ENCODE measurements around the gene MEIS2. TPM values are rescaled to one million over a fixed set of nuclear protein-coding genes. Genes with fewer than 3 reads are reported as not detected.

The MEIS2 gene
- total RNA-seq, 4 donors from 2014 or later = 9.0 to 18.5 (median 16.3) TPM

DNA sequence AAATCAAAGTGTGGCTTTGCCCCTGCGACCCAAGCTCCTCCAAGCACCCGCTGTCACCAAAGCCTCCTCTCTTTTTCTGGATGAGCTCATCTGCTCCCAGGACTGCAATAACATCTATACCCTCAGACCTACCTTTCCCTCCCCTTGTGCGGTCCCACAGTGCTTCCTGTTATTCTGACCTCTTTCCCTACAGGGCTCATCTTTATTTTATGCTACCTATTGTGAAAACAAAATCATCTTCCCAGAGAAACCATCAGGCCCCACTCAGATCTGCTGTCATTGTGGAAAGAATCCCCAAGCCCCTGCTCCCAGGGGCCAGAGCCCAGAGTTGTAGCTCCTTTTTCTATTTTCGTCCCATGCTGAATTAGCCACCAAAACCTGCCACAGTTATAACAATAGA is 162.2 kb downstream of the MEIS2 start:
- Histone ChIP-seq H3K4me1 (no peaks in the 10 kb centered on the region), H3K9me3 (no peaks in the 10 kb centered on the region), H3K36me3 (no peaks in the 10 kb centered on the region), H3K27me3 (no peaks in the 10 kb centered on the region), H3K27ac (no peak overlapping the region), H3K4me3 (no peak overlapping the region)
- no peak for TF ChIP-seq POLR2AphosphoS5 (IDR thresholded peaks at IDR 0.05)
- no peak for DNase-seq (ENCODE audit: low spot score in 2 of 2)
- WGBS = 90% methylated on average over 4 of the region's 4 CpGs

DNA sequence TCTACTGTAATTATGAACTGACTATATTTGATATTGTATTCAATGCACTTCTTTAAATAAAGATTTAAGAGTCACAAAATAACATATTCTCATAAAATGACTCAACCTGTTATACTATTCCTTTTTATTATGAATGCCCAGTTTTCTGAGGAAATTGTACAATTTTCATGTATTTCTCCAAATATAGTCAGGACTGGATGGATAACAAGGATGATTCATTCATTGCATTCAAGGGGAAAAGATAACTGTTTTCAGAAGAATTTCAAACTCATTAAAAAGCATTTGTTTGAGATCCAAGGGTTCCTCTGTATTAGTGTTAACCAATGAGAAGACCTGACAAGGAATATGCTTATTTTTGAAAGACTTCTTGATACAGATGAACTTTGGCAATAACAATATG is 163.7 kb downstream of the MEIS2 start:
- Histone ChIP-seq H3K4me3 (no peak overlapping the region), H3K27ac (no peak overlapping the region), H3K9me3 (no peaks in the 10 kb centered on the region), H3K36me3 (no peaks in the 10 kb centered on the region), H3K4me1 (no peaks in the 10 kb centered on the region), H3K27me3 (no peaks in the 10 kb centered on the region)
- no peak for TF ChIP-seq EP300 (IDR thresholded peaks at IDR 0.05)
- no peak for TF ChIP-seq POLR2AphosphoS5 (IDR thresholded peaks at IDR 0.05)
- TF ChIP-seq, protein P1, sequence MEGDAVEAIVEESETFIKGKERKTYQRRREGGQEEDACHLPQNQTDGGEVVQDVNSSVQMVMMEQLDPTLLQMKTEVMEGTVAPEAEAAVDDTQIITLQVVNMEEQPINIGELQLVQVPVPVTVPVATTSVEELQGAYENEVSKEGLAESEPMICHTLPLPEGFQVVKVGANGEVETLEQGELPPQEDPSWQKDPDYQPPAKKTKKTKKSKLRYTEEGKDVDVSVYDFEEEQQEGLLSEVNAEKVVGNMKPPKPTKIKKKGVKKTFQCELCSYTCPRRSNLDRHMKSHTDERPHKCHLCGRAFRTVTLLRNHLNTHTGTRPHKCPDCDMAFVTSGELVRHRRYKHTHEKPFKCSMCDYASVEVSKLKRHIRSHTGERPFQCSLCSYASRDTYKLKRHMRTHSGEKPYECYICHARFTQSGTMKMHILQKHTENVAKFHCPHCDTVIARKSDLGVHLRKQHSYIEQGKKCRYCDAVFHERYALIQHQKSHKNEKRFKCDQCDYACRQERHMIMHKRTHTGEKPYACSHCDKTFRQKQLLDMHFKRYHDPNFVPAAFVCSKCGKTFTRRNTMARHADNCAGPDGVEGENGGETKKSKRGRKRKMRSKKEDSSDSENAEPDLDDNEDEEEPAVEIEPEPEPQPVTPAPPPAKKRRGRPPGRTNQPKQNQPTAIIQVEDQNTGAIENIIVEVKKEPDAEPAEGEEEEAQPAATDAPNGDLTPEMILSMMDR (IDR thresholded peaks at IDR 0.05) = no peak
- DNase-seq (ENCODE audit: low spot score in 2 of 2) = no peak

DNA sequence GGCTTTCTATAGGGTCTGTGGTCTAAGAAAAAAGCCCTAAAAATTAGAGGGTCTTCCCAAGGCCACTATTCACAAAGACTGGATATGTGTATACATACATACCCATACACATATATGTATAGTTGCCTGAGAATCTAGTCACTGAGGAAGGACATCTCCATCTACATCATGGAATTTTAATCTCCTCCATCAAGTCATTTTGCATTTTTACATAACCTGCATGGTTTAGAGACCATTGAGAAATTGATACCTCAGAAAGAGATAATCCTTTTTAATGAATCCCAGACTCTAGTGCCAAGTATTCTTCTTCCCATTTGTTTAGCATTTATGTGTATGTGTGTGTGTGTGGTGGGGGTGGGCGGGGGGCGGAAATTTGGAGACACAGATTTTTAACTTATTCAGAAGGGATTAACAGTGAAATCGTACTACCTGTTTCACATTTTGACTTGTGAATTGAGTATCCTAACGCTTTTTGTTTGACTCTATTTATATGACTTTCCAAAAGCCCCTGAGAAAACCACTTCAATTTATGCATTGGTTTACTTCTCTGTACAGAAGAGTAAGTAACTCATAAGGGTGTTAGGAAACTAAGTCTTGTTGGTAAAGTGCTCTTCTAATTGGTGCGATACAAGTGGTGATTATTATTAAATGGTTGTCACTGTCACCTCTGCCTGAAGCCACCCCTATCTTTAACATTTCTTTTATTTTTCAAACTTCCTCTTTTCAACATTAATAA is 166.9 kb downstream of the MEIS2 start:
- DNase-seq (ENCODE audit: low spot score in 2 of 2) = no peak
- Histone ChIP-seq H3K4me1 (no peaks in the 10 kb centered on the region), H3K27me3 (no peaks in the 10 kb centered on the region), H3K36me3 (no peaks in the 10 kb centered on the region), H3K4me3 (no peak overlapping the region), H3K9me3 (no peaks in the 10 kb centered on the region), H3K27ac (no peak overlapping the region)
- TF ChIP-seq, protein P1 (IDR thresholded peaks at IDR 0.05) = no peak
- TF ChIP-seq POLR2AphosphoS5 (IDR thresholded peaks at IDR 0.05) (no peak), POLR2A (IDR thresholded peaks at IDR 0.05) (no peak)
- WGBS = 98% methylated on average over 5 of the region's 5 CpGs

DNA sequence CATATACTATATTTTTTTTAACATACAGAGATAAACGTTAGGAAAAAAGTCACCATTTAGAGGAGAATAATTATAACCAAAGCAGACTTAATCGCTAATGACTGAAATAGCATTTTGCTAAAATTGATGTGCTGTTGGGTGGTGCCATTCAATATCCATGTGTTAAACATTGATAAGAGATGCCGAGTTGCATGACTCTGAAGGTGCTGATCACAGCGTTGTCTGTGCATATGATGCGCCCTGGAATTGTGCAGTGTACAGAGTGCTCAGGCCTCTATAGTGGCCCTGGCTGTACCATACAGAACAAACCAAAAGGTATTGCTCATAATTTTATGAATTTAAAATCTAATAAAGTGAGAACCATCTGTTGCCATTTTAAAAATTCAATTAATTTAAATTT is 168.3 kb downstream of the MEIS2 start:
- H3K36me3 ChIP-seq = no peaks in the 10 kb centered on the region
- H3K9me3 ChIP-seq = no peaks in the 10 kb centered on the region
- 96% methylated on average over 5 of the region's 5 CpGs for WGBS
- H3K4me1 ChIP-seq = no peaks in the 10 kb centered on the region
- DNase-seq (ENCODE audit: low spot score in 2 of 2) = no peak
- H3K27ac ChIP-seq = no peak overlapping the region
- no peak overlapping the region for H3K4me3 ChIP-seq
- no peaks in the 10 kb centered on the region for H3K27me3 ChIP-seq
- no peak for TF ChIP-seq POLR2AphosphoS5 (IDR thresholded peaks at IDR 0.05)
- no peak for TF ChIP-seq EP300 (IDR thresholded peaks at IDR 0.05)
- TF ChIP-seq, protein P1 (IDR thresholded peaks at IDR 0.05) = no peak
- no peak for TF ChIP-seq POLR2A (IDR thresholded peaks at IDR 0.05)

DNA sequence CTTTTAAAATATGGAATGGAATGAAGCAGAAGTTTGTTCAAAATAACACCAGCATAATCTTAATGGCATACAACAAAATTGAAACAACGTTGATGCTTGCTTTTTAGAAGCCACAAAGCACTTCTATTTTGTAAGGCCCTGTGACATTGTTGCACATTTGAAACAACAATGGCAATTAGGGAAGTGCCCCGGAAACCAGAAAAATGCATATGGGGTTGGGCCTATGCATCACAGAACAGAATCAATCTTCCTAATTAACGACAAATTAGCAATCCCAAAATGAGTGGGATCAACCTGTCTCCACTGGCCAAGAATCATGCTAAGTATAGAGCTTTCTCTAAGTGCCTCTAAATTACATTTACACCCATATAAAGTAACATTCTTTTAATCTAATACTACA is 168.9 kb downstream of the MEIS2 start:
- TF ChIP-seq POLR2AphosphoS5 (IDR thresholded peaks at IDR 0.05) (no peak), EP300 (IDR thresholded peaks at IDR 0.05) (no peak), POLR2A (IDR thresholded peaks at IDR 0.05) (no peak)
- Histone ChIP-seq H3K4me1 (no peaks in the 10 kb centered on the region), H3K27ac (no peak overlapping the region), H3K36me3 (no peaks in the 10 kb centered on the region), H3K9me3 (no peaks in the 10 kb centered on the region), H3K4me3 (no peak overlapping the region), H3K27me3 (no peaks in the 10 kb centered on the region)
- DNase-seq (ENCODE audit: low spot score in 2 of 2) = no peak
- WGBS = 68% methylated on average over 3 of the region's 3 CpGs

DNA sequence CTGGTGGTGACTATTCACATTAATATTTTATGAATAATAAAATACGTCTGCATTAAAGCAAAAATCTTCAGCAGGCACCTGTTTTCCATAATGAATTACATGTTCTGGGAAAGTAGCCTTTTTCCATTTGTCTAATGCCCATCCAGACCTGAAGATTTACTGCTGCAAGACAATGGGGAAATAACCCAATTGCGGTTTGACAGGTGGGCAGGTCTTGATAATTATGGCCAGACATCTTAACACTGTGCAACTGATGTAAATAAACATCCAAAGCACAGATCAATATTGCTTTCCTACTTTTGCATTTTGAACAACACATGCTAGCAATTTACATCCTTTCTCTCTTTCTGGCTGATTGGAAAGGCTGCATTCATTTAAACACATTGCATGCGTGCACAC is 173.9 kb downstream of the MEIS2 start:
- WGBS = 64% methylated on average over 3 of the region's 3 CpGs
- Histone ChIP-seq H3K4me1 (no peaks in the 10 kb centered on the region), H3K36me3 (no peaks in the 10 kb centered on the region), H3K9me3 (no peaks in the 10 kb centered on the region), H3K27me3 (no peaks in the 10 kb centered on the region), H3K4me3 (no peak overlapping the region), H3K27ac (no peak overlapping the region)
- TF ChIP-seq, protein P1 (IDR thresholded peaks at IDR 0.05) = no peak
- TF ChIP-seq POLR2AphosphoS5 (IDR thresholded peaks at IDR 0.05) (no peak), EP300 (IDR thresholded peaks at IDR 0.05) (no peak), POLR2A (IDR thresholded peaks at IDR 0.05) (no peak)
- no peak for DNase-seq (ENCODE audit: low spot score in 2 of 2)

Data from suprapubic skin (tissue), 4 donors.